H1 (cell line): ENCODE data around the gene LRRC25. TPM values are rescaled to one million over a fixed set of nuclear protein-coding genes. Genes with fewer than 3 reads are reported as not detected.

Source experiments
- KDM4A ChIP-seq: IDR thresholded peaks from one replicate; pipeline ENCODE4 v1.7.1; 2012; ENCODE audit warnings: low read depth, mild to moderate bottlenecking, moderate library complexity, low read length, inconsistent platforms; ENCODE audit not compliant: severe bottlenecking
- SAP30 ChIP-seq: fragments of 300-600 bp; sonication (generic); IDR thresholded peaks from 2 replicates; pipeline ENCODE4 v1.7.1; 2012; ENCODE audit warnings: low read length, moderate library complexity, mild to moderate bottlenecking, inconsistent platforms; ENCODE audit not compliant: insufficient read depth, insufficient replicate concordance
- SIN3A ChIP-seq, 2 experiments: IDR thresholded peaks in 1 of 2; conservative IDR thresholded peaks in 1 of 2; 2 replicates each; pipeline ENCODE4 v1.6.1; 2011 to 2012; ENCODE audit warnings: low read length in 2 of 2, improper control_type of control experiment in 1 of 2, low read depth in 1 of 2, mild to moderate bottlenecking in 1 of 2
- TBP ChIP-seq: IDR thresholded peaks from 2 replicates; pipeline ENCODE4 v1.6.1; 2011; ENCODE audit warnings: low read depth, low read length, improper control_type of control experiment
- polyA plus RNA-seq, 7 experiments: library from polyadenylated mRNA; depleted of rRNA in 3 of 7; stranded (reverse) in 5 of 7; unstranded in 2 of 7; fragments of >200 nt in 5 of 7; fragments of 200-250 nt in 2 of 7; gene quantifications; 1 replicate in 5 of 7; 2 replicates in 1 of 7; 4 replicates in 1 of 7; pipeline versions ENCODE4 v1.2.1 to v1.2.3, GENCODE V29; 2011 to 2013; ENCODE audit warnings: missing spikeins in 2 of 7, mixed read lengths in 2 of 7
- total RNA-seq: library from RNA; stranded (reverse); fragmentation: NEBNext Ultra II Directional; extraction: Animal tissue kit (Norgen Biotek cat#: 25700); gene quantifications from 2 replicates; pipeline ENCODE4 v1.2.1, GENCODE V29; 2021

The LRRC25 gene
- total and polyA plus RNA-seq, 2 of the 8 experiments (the other 6 are each of a cell fraction or from before 2014, with no cell fraction given): 0.20 to 0.41 TPM

DNA sequence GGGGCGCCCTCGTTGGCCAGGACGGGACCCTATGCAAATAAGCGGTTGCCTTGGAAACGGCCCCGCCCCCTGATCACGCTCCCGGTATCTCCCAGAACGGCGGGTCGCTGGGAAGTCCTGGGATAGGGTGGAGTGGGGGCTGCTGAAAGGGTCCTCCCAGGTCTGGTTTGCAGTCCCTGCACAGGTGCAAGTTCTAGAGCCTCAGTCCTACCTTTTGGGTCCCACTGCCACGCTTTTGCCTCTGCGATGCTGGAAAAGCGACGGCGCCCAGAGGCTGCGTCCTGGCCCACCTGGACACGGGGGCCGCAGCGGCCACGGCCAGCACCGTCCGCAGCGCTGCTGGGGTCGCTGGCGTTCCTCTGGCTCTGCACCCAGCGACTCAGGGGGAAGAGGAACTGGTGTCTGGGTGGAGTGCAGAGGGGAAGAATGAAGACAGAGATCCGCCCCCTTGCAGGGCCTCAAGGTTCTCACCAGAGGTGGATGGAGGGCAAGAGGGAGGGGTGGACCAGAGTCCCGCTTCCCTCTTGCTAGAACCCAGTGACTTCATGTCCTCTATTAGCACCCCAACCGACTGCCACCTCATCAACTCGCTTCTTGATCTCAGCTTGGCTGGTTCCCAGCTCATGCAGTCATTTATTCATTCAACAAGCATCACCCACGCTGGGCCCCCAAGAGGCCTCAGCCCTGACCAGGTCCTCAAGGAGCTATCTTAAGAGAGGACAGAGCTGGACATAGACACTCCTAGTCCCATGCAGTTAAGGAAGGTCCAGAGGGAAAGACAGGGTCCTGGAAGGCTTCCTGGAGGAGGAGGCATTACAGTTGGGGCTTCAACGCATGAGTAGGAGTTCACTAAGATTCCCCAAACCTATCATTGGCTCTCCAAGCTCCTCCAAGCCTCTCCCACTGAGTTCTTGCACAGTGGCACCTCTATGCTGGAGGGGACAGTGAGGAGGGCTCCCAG, at the start of gene LRRC25 (continued):
- peak; percentile 42 for TF ChIP-seq KDM4A
- TF ChIP-seq TBP: no peak
- 0 out of 4 replicates have a peak, but pooled peaks have one; percentile 23 to 28 for TF ChIP-seq SIN3A (conservative IDR thresholded peaks at IDR 0.05 in 1 of 2, IDR thresholded peaks at IDR 0.05 in 1 of 2; ENCODE audit: low read depth in 1 of 2, low read length in 2 of 2)
- peak; percentile 51 for TF ChIP-seq SAP30
